ENCODE results near the gene TANC1.
"Not testable (repeated sequence)": the region's sequence is repeated elsewhere in the genome, so short reads cannot be mapped to it uniquely, and the experiment has no call there.

The TANC1 gene

GRCh38 chr2:159140070-159140769, 171.8 kb downstream of the TANC1 start:
- no peak for DNase-seq (ENCODE audit: low read depth, low spot score)

DNA sequence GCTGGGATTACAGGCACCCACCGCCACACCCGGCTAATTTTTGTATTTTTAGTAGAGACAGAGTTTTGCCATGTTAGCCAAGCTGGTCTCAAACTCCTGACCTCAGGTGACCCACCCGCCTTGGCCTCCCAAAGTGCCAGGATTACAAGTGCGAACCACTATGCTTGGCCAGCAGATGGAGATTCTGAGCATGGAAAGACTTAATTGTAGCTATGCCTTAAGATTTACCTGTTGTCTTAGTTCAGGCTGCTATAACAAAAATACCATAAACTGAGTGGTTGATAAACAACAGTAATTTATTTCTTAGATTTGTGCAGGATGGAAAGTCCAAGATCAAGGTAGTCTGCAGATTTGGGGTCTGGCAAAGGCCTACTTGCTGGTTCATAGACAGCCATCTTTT, 172.4 kb downstream of the TANC1 start:
- DNase-seq (ENCODE audit: low read depth, low spot score), result not testable (repeated sequence)

DNA sequence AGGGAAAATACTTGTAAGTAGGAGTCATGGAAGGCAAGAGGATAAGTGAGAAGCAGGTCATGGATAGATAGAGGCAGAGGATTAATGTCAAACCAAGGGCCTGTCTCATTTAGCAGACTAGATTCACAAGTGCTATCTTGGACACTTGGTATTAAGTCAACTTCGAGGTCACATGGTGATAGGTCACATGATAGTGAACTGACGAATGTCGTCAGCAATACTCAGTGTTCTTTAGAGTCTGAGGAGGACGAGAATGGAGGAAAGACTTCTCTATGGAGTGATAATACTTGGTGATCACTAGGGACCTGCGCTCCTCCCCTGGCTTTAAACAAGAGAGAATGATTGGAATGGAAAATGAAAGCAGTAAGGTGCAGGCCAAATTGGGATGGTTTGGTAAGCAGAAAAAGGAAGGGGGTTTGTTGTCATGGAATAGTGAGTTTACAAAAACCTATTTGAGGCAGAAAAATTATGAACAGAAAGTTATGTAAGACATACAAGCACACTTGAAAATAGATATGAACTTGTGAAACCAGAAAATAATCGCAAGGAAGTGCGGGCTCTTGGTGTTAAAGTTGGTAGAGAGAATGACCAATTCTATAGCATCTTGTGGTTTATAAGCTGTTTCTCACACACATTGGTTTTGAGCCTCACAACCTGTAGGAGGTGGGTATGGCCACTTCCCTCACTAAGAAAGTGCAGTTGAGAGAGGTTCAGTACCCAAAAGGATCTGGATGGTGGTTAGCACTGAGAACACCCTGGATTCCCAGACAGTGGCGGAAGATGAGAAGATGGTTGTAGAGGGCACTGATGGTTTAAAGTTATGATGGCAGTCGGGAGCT, 176.6 kb downstream of the TANC1 start:
- DNase-seq (ENCODE audit: low read depth, low spot score), result no peak

DNA sequence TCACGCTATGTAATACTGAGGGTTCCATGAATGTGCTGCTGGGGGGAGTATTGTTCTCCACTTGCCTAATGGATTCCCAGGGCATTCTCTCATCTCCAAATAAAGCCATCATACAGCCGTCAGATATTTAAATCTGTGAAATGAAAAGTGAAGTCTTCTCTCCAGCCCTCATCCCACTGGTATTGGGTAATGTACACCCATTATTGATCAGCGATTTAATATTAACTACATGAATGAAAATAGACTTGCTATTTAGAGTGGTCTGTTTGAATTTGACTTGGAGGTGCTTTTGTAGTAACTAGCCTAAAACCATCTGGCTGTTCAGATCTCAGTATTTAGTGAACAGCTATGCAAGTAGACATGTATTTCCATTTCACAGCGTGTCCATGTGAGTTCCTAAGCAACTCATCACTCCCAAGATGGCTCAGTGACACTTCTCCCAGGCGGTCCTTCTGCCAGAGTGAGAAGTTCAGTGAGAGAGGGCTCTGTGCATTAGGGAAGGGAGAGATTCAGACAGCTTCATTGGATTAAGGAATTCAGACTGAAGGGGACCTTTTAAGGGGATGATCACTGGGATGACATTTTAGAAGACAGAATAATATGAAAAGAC, 177.4 kb downstream of the TANC1 start:
- DNase-seq (ENCODE audit: low read depth, low spot score), result no peak

DNA sequence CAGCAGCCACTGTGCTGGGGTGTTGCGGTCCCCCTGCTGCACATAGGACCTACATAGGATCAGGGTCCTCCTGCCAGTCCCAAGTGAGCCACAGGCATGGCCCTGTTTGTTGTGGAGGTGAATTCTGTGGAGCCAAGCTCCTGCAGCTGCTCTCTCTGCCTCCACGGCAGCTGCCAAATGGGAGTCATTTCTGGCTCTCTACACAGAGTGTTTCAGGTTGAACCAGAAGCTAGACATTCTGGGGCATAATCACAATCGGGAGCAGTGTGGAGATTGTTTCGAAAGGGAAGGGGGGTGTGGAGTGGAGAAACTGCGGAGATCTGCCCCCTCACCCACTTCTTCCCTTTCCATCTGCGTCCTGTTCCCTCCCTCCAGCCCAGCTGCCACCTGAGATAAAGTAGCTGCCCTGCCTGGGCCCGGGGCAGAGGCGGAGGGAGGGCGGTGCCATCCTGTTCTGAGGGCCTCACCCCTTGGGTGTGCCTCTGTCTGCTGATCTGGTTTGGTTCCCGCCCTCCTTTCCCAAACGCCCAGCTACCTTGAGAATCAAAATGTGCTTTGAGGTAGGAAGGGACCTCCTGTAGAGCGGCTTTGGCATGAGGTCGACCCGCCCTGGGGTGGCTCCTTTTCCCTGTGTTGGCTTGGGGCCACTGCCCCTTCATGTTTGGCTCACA, 178.7 kb downstream of the TANC1 start:
- no peak for DNase-seq (ENCODE audit: low read depth, low spot score)

- no peak for DNase-seq (ENCODE audit: low read depth, low spot score)
These were observed 179.2 kb downstream of the TANC1 start for GRCh38 chr2:159147690-159148089.

DNA sequence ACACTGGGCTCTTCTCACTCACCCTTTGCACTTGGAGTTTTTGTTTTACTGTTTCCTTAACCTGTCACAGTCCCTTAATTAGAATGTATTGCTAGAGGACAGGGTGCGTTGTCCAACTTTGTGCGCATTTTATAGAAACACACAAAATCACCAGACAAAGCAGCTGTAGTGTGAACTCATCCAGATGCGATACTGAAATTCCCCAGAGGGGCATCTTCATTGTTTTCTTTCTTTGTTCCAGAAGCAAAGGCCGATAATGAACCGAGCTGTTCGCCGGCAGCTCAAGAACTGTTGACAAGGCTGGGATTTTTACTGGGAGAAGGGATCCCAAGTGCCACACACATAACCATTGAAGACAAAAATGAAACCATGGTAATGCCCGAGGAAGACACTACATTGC, 180.5 kb downstream of the TANC1 start:
- DNase-seq (ENCODE audit: low read depth, low spot score), result no peak

DNA sequence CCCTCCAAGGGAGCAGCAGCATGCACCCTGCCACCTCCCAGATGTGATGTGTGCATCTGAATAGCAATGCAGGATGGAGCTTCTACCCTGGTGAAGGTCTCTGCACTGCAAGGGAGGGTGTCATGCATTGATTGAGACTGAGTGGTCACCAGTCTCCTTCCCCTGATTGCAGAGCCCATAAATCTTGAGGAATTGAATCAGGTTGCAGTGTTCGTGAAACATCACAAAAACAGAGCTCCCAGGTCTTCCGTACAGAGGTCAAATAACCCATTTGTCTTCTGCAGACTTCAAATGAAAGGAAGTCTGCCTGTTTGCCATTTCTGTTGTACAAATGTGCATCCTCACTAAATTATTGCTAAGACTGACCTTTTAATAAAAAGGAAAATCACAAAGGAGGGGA, 181.3 kb downstream of the TANC1 start:
- no peak for DNase-seq (ENCODE audit: low read depth, low spot score)

DNA sequence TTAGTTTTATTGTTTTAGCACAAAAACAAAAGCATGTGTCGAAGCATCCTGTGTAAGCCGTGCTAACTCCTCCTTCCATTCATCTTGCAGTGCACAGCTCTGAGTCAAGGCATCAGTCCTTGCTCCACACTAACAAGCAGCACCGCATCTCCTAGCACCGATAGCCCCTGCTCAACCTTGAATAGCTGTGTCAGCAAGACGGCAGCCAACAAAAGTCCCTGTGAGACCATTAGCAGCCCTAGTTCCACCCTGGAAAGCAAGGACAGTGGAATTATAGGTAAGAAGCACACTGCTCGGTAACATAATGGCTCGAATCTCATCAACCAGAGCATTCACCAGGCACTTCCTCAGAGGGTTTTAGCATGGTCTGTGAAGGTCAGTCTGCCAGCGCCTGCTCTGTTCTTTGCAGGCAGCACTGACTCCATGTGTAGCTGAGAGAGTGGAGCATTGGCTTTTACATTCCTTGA, 181.9 kb downstream of the TANC1 start:
- no peak for DNase-seq (ENCODE audit: low read depth, low spot score)

- DNase-seq (ENCODE audit: low read depth, low spot score), result no peak
These were observed 183.0 kb downstream of the TANC1 start for GRCh38 chr2:159151198-159152127.

- no peak for DNase-seq (ENCODE audit: low read depth, low spot score)
These were observed 183.8 kb downstream of the TANC1 start for GRCh38 chr2:159152128-159152778.

DNA sequence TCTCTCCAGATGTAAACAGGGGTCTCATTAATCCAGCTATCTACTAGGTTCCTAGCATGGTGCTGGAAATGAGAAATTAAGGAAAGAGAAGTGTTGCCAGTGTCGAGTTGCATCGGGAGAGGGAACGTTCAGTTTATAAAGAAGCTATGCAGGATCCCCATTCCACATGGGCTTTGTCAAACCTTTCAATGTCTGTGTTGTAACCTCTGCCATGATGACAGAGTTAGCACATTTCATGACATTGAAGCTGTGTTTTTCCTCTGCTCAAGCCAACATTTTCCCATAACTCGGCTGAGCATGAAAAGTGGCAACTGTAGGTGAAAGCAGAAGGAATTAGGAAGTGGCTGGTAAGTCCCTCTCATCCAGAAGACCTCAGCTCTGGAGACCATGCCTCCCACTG, 184.6 kb downstream of the TANC1 start:
- DNase-seq (ENCODE audit: low read depth, low spot score), result no peak

GRCh38 chr2:159153463-159153862, 185.0 kb downstream of the TANC1 start:
- DNase-seq (ENCODE audit: low read depth, low spot score), result no peak

DNA sequence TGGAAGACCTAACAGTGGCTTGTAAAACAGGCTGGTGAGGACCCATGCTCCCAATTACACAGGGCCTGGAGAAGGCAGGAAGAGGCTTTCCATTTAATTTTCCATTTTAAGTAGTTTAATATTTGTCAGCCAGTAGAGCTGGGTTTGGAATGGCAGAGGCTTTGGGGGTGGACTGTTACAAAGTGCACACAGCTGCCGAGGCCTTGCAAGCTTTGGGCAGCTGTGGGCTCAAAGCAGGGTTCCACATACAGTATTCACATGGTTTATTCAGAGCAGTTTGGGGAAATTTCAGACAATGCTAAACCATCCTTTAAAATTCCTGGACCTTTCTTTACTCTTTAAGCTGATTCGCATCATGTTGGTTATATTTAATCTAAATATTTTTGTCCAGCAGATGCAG, 185.5 kb downstream of the TANC1 start:
- DNase-seq (ENCODE audit: low read depth, low spot score), result no peak

GRCh38 chr2:159154366-159154765, 185.9 kb downstream of the TANC1 start:
- DNase-seq (ENCODE audit: low read depth, low spot score), result no peak

DNA sequence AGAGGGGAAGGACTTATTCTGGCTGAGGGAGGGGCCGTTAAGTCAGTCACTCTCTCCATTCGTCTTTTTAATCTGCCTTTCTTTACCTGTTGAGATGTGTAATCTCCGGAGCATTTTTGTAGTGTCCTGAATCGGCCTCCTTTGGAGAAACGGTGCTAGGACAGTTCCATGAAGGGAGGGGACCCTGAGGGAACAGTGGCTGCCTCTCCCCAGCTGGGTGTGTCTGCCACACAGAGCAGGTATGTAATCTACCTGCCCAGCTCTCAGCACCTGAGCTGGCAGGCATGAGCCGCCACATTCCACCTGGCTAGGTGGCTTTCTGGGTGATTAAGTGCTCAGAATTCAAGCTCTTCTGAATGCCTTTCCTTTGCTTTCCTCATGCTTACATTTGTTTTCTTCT, 186.9 kb downstream of the TANC1 start:
- DNase-seq (ENCODE audit: low read depth, low spot score), result no peak

- no peak for DNase-seq (ENCODE audit: low read depth, low spot score)
These were observed 187.4 kb downstream of the TANC1 start for GRCh38 chr2:159155791-159156190.

DNA sequence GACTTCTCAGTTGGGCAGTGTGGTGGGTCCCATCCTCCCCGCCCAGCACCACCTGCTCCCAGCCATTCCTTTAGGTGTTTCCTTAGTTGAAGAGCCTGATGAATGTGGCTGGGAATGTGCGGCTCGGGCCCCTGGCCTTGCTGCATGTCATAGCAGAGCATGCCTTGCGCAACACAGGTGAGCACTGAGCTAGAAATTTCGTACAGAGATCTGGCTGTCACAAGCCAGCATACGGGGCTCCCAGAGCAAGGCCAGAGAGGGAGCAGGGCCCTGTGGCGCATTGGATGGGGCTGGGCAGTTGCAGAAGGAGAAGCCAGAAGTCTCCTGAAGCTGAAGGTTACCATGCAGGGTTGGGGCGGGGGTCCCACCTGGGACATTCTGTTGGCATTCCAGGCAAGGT, 188.4 kb downstream of the TANC1 start:
- DNase-seq (ENCODE audit: low read depth, low spot score), result no peak

GRCh38 chr2:159157361-159158209, 189.1 kb downstream of the TANC1 start:
- no peak for DNase-seq (ENCODE audit: low read depth, low spot score)

DNA sequence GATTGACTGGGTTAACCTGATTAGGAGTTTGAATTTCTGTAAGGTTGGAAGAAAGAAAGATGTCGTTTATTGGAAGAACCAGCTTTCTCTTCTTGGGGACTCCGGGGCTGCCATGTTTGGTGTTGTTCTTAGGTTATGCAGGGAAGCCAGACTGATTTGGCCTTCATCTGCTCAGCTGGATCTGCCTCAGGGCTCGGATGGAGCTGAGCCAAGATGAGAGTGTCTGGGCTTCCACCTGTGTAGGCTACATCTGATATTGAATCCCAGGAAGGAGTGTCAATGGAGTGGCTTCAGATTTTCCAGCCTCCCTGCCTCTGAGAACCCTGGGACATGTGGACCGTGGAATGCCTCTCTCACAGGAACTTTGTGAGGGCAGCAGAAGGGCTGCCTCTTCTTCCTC, 192.0 kb downstream of the TANC1 start:
- DNase-seq (ENCODE audit: low read depth, low spot score), result no peak
